HG03378 (cell line): ENCODE measurements around the gene GUCY2D.

Experiments
- ATAC-seq: cut with Tn5 transposase; IDR thresholded peaks from one replicate; pipeline ENCODE4 v1.9.1; 2021; ENCODE audit warnings: mild to moderate bottlenecking, moderate library complexity; ENCODE audit not compliant: unreplicated experiment

GUCY2D gene

GRCh38 chr17:8062807-8063483 lies 60.5 kb downstream of the GUCY2D start:
- no peak for ATAC-seq

- ATAC-seq, result no peak
These were observed 61.5 kb downstream of the GUCY2D start for GRCh38 chr17:8063761-8064534.

- ATAC-seq, result no peak
These were observed 62.2 kb downstream of the GUCY2D start for GRCh38 chr17:8064561-8065019.

GRCh38 chr17:8066841-8067775 lies 64.7 kb downstream of the GUCY2D start:
- no peak for ATAC-seq

- ATAC-seq, result no peak
These were observed 65.4 kb downstream of the GUCY2D start for GRCh38 chr17:8067806-8068205.

- no peak for ATAC-seq
These were observed 66.5 kb downstream of the GUCY2D start for GRCh38 chr17:8068736-8069586.

GRCh38 chr17:8069587-8069860 lies 67.1 kb downstream of the GUCY2D start:
- no peak for ATAC-seq
